Activated naive CD4-positive, alpha-beta T cell treated with anti-CD3 and anti-CD28 coated beads, Interleukin-2, amount 10 ng/mL, durations not matched to agents 7 days and 5 days (primary cell): ENCODE data around the gene PLCL2.
A peak's percentile ranks its signal among the peaks of the same experiment; 100 is the strongest.

ENCODE experiments used
- CTCF ChIA-PET: fragments of 350-600 bp; sonication (Branson Sonifier 250); formaldehyde crosslinking; loops from one replicate; lab custom pipeline; 2021; ENCODE audit warnings: antibody characterized with exemption; lab: Charles Lee
- DNase-seq: peaks from one replicate; pipeline ENCODE4 v3.0.0-alpha.2; 2020
- H3K27ac Mint-ChIP-seq: one replicate; pipeline ENCODE4 v1.8.0; 2021; ENCODE audit warnings: mild to moderate bottlenecking, moderate library complexity, mixed read lengths
- H3K27me3 Mint-ChIP-seq: one replicate; pipeline ENCODE4 v1.8.0; 2021; ENCODE audit warnings: mild to moderate bottlenecking, mixed read lengths
- H3K36me3 Mint-ChIP-seq: one replicate; pipeline ENCODE4 v1.8.0; 2021; ENCODE audit warnings: mixed read lengths
- H3K4me1 Mint-ChIP-seq: one replicate; pipeline ENCODE4 v1.8.0; 2021; ENCODE audit warnings: mixed read lengths
- H3K4me3 Mint-ChIP-seq: one replicate; pipeline ENCODE4 v1.8.0; 2021; ENCODE audit warnings: mild to moderate bottlenecking, moderate library complexity, mixed read lengths
- H3K9me3 Mint-ChIP-seq: one replicate; pipeline ENCODE4 v1.8.0; 2021; ENCODE audit warnings: mixed read lengths

Gene PLCL2

DNA sequence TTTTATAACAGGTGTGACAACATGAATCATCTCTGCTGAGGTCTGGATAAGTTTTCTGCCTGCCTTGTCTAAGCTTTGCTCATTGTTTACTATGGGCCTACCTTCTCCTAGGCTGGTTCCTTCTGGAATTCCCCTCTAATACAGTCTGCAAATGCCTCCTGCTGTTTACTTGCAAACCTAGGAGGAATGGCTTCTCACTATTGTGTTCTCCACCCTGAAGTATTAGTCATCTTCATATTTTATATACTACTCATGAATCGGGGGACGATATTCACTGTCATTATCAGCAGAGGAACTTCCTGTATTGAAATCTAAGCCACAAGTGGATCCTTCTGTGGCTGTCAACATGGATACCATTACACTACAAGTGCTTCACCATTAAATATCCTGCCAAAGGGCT is 154.8 kb downstream of the PLCL2 start:
- no peak overlapping the region for H3K4me3 Mint-ChIP-seq
- no peak for DNase-seq
- H3K27ac Mint-ChIP-seq = peak overlapping the region; percentile 59
- H3K9me3 Mint-ChIP-seq = no peaks in the 10 kb centered on the region
- CTCF ChIA-PET = no interaction called here
- H3K4me1 Mint-ChIP-seq = peaks cover 19% of the 10 kb centered on the region
- H3K27me3 Mint-ChIP-seq = no peaks in the 10 kb centered on the region
- peaks cover 33% of the 10 kb centered on the region for H3K36me3 Mint-ChIP-seq

DNA sequence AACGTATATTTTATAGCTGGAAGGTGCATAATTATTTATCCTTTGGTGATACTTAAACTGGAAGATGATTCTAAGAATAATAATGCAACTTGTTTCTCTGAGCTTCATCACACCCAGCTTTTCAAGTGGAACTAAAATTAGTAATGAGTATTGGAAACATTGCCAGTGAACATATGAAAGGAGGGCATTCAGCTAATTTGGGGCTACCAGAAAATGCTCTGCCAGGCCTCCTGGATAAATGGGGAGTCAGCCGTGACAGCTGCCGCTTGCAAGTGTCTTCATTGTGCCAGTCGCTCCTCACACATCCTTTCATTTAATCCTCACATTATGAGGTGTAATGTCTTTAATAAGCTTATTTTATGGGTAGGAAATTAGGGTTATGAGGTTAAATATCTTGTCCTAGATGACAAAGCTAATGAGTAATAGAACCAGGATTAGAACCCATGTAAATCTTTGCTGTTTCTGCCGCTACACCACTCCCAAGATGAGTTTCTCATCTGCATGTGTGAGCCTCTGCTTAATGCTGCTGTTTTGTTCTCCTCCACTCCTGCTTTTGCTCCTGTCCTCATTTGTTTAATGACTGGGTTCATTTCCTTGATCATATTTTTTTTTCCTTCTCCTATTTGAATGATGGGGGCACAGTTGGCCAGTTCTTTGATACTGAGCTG is 155.7 kb downstream of the PLCL2 start:
- Mint-ChIP-seq H3K36me3 (peaks cover 34% of the 10 kb centered on the region), H3K4me3 (no peak overlapping the region), H3K27me3 (no peaks in the 10 kb centered on the region), H3K27ac (no peak overlapping the region), H3K4me1 (peaks cover 14% of the 10 kb centered on the region), H3K9me3 (no peaks in the 10 kb centered on the region)
- CTCF ChIA-PET = no interaction called here
- DNase-seq = no peak

DNA sequence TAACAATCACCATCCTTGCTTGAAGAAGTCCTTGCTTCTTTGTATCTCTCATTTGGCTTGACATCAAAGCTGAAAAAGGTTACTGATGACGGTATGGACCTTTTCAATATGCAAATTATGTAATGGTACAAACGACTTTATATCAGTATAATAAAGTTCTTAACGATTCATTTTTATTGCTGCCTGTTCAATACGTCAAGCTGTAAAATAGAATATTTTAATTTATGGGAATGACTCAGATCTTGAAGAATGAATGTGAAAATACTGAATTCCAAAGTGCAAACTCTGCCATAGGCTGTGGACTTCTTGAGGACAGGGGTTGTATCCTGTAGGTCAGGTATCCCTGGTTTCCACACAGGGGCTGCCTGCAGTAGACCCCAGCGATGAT is 156.2 kb downstream of the PLCL2 start:
- CTCF ChIA-PET = no interaction called here
- Mint-ChIP-seq H3K4me1 (peaks cover 18% of the 10 kb centered on the region), H3K4me3 (no peak overlapping the region), H3K9me3 (no peaks in the 10 kb centered on the region), H3K36me3 (peaks cover 36% of the 10 kb centered on the region), H3K27ac (no peak overlapping the region), H3K27me3 (no peaks in the 10 kb centered on the region)
- DNase-seq = no peak

DNA sequence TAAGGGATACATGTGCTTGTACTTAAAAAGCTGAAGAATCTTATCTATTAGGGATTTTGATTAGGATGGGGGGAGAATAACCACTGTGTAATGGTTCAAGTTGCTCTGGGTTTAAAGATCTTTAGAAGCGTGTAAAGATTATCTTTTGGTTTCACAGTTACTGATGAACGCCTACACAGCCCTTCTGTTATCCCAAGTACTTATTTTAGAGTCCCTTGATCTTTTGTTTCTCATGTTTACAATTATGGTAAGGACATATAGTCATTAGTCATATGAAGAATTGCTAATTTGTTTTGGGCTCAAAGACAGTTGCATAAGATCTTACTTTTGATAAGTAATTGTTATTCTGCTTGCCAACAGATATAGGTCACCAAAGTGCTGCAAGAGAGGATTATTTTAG is 160.1 kb downstream of the PLCL2 start:
- Mint-ChIP-seq H3K4me1 (peaks cover 32% of the 10 kb centered on the region), H3K9me3 (peaks cover 6% of the 10 kb centered on the region), H3K36me3 (peaks cover 64% of the 10 kb centered on the region), H3K27me3 (no peaks in the 10 kb centered on the region), H3K27ac (no peak overlapping the region), H3K4me3 (no peak overlapping the region)
- DNase-seq = no peak
- CTCF ChIA-PET = no interaction called here

DNA sequence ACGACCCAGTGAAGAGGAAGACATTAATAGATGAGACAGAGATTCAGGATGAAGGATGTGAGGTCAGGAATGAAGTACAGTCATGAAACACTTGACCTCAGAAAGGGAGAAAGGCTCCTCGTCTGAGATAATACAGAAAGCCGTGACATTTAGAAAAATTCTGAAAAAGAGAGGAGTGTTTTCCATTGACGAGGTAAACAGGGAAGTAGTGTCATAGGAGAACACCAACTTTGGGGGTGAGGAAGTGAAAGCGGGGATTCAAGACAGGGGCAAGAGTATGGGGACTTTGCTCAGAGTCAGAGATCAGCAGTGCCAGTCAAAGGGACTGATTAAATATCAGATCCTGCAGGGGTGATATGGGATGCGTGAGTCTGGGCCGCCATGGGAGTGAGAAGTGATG is 160.9 kb downstream of the PLCL2 start:
- H3K9me3 Mint-ChIP-seq = peaks cover 10% of the 10 kb centered on the region
- no peaks in the 10 kb centered on the region for H3K27me3 Mint-ChIP-seq
- no peak overlapping the region for H3K27ac Mint-ChIP-seq
- CTCF ChIA-PET = no interaction called here
- no peak overlapping the region for H3K4me3 Mint-ChIP-seq
- peaks cover 32% of the 10 kb centered on the region for H3K4me1 Mint-ChIP-seq
- peaks cover 71% of the 10 kb centered on the region for H3K36me3 Mint-ChIP-seq
- no peak for DNase-seq

DNA sequence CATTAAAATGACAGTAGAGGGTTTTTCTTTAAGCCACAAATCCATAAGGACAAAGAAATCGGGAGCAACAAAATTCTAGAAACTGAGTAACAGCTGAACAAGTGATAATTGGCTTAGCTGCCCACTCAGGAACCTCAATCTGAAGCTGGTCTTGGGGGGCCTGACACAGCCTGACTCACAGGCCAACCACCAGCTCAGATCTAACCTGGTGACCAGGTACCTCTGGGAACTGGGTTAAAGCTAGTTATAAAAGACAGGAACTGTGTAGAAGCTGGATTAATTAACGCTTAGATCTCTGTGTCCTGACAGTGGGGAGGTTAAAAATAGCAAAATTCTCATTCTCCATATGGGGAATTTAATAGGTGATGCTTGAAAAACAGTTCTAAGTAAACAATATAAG is 161.9 kb downstream of the PLCL2 start:
- DNase-seq = no peak
- Mint-ChIP-seq H3K36me3 (peaks cover 73% of the 10 kb centered on the region), H3K4me1 (peaks cover 32% of the 10 kb centered on the region), H3K27ac (no peak overlapping the region), H3K9me3 (peaks cover 12% of the 10 kb centered on the region), H3K27me3 (no peaks in the 10 kb centered on the region), H3K4me3 (no peak overlapping the region)
- CTCF ChIA-PET = no interaction called here

DNA sequence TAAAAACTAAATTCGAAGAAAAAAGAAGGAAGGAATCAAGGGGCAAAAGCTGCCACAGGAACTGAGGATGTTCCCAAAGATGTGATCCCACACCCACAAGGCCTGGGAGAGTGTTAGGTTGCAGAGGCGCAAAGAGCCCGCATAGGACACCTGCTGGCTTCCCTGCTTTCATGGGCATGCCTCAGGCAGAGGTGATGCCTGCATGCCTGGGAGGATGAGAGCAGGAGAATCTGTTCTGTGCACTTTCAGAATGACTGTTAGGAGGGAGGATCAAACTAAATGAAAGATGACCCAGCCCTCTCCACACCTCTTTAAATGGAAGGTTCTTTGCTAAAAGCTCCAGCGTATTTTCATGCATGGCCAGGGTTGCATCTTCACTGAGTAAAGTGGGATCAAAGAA is 162.4 kb downstream of the PLCL2 start:
- Mint-ChIP-seq H3K36me3 (peaks cover 78% of the 10 kb centered on the region), H3K4me1 (peaks cover 32% of the 10 kb centered on the region), H3K9me3 (peaks cover 16% of the 10 kb centered on the region), H3K27me3 (no peaks in the 10 kb centered on the region), H3K27ac (no peak overlapping the region), H3K4me3 (no peak overlapping the region)
- no peak for DNase-seq
- CTCF ChIA-PET = no interaction called here

DNA sequence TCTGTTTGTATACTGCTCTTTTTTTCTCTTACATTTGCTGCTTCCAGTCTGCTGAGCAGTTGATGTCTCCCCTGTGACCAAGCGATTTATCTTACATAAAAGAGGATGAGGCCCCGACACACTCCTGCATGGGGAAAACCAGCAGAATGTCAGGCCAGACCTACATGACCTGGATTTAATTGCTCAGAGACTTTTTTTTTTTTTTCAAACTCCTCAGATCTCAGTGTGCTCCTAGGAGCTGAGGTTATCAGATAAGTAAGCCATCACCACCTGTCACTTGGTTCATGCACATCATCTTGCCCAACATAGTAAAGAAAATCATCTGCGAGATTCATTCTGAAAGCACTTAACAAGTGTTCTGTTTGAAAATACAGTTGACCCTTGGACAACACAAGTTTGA is 163.1 kb downstream of the PLCL2 start:
- Mint-ChIP-seq H3K4me3 (no peak overlapping the region), H3K27ac (no peak overlapping the region), H3K27me3 (no peaks in the 10 kb centered on the region), H3K36me3 (peaks cover 78% of the 10 kb centered on the region), H3K4me1 (peaks cover 32% of the 10 kb centered on the region), H3K9me3 (peaks cover 16% of the 10 kb centered on the region)
- CTCF ChIA-PET = no interaction called here
- no peak for DNase-seq

DNA sequence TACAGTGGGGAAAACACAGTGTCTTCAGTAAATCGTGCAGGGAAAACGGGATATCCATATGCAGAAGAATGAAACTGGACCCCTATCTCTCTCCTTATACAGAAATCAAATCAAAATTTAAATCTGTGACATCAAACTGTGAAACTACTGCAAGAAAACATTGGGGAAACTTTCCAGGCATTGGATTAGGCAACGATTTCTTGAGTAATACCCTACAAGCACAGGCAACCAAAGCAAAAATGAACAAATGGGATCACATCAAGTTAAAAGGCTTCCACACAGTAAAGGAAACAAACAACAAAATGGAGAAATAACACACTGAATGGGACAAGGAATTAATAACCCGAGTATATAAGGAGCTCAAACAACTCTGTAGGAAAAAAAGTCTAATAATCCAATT is 165.3 kb downstream of the PLCL2 start:
- H3K4me1 Mint-ChIP-seq = peaks cover 37% of the 10 kb centered on the region
- no peak overlapping the region for H3K27ac Mint-ChIP-seq
- H3K36me3 Mint-ChIP-seq = peaks cover 83% of the 10 kb centered on the region
- CTCF ChIA-PET = no interaction called here
- peaks cover 28% of the 10 kb centered on the region for H3K9me3 Mint-ChIP-seq
- H3K27me3 Mint-ChIP-seq = no peaks in the 10 kb centered on the region
- DNase-seq = no peak
- H3K4me3 Mint-ChIP-seq = no peak overlapping the region

DNA sequence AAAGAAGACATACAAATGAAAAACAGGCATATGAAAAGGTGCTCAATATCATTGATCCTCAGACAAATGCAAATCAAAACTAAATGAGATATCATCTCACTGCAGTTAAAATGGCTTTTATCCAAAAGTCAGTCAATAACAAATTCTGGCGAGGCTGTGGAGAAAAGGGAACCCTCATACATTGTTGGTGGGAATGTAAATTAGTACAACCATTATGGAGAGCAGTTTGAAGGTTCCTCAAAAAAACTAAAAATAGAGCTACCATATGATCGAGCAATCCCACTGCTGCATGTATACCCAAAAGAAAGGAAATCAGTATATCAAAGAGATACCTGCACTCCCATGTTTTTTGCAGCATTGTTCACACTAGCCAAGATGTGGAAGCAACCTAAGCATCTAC is 165.8 kb downstream of the PLCL2 start:
- Mint-ChIP-seq H3K27ac (no peak overlapping the region), H3K27me3 (no peaks in the 10 kb centered on the region), H3K4me3 (no peak overlapping the region), H3K36me3 (peaks cover 82% of the 10 kb centered on the region), H3K9me3 (peaks cover 28% of the 10 kb centered on the region), H3K4me1 (peaks cover 37% of the 10 kb centered on the region)
- CTCF ChIA-PET = no interaction called here
- DNase-seq = no peak

DNA sequence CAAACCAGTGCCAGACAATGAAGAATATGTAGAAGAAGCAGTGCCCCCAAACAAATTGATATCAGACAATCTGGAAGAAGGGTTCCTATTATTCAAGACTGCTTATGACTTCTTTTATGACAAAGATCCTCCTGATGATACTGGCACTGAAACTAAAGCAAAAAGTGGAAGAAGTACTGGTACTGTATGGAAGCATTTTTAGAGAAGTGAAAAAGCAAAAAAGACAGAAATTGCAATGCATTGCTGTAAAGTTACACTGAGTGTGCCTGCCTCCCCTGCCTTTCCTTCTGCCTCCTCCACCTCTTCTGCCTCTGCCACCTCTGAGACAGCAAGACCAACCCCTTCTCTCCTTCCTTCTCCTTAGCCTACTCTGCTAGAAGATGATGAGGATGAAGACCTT is 167.6 kb downstream of the PLCL2 start:
- Mint-ChIP-seq H3K27me3 (no peaks in the 10 kb centered on the region), H3K4me3 (no peak overlapping the region)
- no peak for DNase-seq

DNA sequence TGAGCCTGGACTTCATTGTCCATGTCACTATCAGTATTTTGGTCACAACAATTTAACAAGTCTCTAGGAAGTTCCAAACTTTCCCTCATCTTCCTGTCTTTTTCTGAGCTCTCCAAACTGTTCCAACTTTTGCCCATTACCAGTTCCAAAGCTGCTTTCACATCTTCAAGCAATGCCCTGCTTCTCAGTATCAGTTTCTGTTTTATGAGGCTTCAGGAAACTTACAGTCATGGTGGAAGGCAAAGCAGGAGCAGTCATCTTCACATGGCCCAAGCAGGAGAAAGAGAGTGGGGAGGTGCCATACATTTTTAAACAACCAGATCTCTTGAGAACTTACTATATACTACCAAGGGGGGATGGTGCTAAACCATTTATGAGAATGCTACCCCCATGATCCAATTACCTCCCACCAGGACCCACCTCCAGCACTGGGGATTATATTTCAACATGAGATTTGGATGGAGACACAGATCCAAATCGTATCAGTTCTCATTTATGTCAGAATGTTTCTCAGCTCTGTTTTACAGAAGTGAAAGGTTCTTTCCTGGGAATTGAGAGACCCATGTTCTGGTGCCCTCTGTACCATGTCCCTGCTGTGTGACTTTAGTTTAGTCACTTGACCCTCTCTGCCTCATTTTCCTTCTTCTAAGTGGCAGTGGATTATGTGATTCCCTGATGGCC is 169.7 kb downstream of the PLCL2 start:
- CTCF ChIA-PET = no interaction called here
- Mint-ChIP-seq H3K9me3 (peaks cover 22% of the 10 kb centered on the region), H3K36me3 (peaks cover 73% of the 10 kb centered on the region), H3K27ac (no peak overlapping the region), H3K4me3 (no peak overlapping the region), H3K27me3 (no peaks in the 10 kb centered on the region), H3K4me1 (peaks cover 16% of the 10 kb centered on the region)
- no peak for DNase-seq

More for the DNA sequence above, 167.6 kb downstream of the PLCL2 start:
- H3K27ac Mint-ChIP-seq = no peak overlapping the region
- H3K36me3 Mint-ChIP-seq = peaks cover 77% of the 10 kb centered on the region
- peaks cover 23% of the 10 kb centered on the region for H3K4me1 Mint-ChIP-seq
- CTCF ChIA-PET = no interaction called here
- peaks cover 28% of the 10 kb centered on the region for H3K9me3 Mint-ChIP-seq

DNA sequence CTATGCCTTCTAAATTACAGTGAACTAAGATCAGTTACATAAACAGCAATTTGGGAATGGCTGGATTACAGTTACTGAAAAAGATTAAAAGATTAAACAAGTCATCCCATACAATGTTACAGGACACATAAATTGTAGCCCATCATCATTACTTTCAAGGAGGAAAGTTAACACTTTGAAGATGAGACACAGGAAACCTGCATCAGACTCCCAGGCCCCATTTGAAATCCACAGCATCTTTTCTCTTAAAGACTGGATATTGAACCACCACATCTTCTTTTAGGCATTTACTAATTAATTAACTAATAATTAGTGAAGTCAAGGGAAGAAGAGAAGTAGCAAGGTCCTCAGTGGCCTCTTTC is 170.2 kb downstream of the PLCL2 start:
- Mint-ChIP-seq H3K4me1 (peaks cover 16% of the 10 kb centered on the region), H3K9me3 (peaks cover 22% of the 10 kb centered on the region), H3K36me3 (peaks cover 73% of the 10 kb centered on the region), H3K4me3 (no peak overlapping the region), H3K27me3 (no peaks in the 10 kb centered on the region), H3K27ac (no peak overlapping the region)
- no peak for DNase-seq
- CTCF ChIA-PET = no interaction called here

DNA sequence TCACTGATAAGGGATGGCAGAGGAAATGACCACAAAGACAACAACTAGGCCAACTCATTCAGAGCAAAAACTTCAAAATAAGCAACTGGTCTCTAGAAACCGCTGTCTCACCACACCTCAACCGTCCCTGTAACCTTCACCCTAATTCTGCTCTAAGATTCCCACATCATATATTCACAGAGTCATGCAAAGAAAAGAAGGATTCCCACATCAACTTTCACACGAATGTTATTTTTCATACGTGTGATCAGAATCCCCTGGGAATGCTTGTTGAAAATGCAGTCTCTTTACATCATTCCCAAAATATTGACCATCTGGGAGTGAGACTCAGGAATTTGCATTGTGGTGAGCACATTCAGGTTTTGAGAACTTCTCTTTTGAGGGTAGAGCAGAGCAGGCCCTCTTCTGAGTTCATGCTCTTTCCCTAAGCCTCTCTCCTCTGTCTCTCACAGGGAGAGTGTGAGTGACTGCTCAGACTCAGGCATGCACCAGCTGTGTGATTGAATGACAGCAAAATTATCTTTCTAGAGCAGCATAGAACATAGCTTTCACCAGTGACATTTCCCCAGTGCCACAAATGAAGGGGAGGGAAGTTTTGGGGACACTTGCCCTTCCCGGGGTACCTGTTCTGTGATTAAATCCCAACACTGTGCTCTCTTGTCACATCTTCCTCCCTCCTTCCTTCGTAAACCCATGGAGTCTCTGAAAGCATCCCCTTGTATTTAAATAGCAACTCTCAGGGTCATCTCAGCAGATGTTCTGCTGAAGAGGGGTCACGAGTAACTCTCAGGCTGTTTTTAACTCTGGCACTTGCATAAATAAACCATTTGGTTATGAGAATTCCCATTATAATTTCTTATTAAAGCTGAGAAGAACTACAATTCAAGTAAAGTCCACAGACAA is 170.9 kb downstream of the PLCL2 start:
- peaks cover 71% of the 10 kb centered on the region for H3K36me3 Mint-ChIP-seq
- H3K4me3 Mint-ChIP-seq = no peak overlapping the region
- CTCF ChIA-PET = no interaction called here

More for the DNA sequence above, 170.9 kb downstream of the PLCL2 start:
- Mint-ChIP-seq H3K27me3 (no peaks in the 10 kb centered on the region), H3K27ac (peak overlapping the region; percentile 66), H3K9me3 (peaks cover 19% of the 10 kb centered on the region), H3K4me1 (peaks cover 16% of the 10 kb centered on the region)
- DNase-seq = no peak
